ENCODE measurements around the gene TAF4B. TPM values are rescaled to one million over a fixed set of nuclear protein-coding genes. Genes with fewer than 3 reads are reported as not detected.
A peak's percentile ranks its signal among the peaks of the same experiment; 100 is the strongest.

The TAF4B gene
- total and polyA plus RNA-seq, 9 of the 15 experiments (the other 6 are each of a cell fraction or from before 2014, with no cell fraction given) = 4.5 to 25.3 (median 20.5) TPM

DNA sequence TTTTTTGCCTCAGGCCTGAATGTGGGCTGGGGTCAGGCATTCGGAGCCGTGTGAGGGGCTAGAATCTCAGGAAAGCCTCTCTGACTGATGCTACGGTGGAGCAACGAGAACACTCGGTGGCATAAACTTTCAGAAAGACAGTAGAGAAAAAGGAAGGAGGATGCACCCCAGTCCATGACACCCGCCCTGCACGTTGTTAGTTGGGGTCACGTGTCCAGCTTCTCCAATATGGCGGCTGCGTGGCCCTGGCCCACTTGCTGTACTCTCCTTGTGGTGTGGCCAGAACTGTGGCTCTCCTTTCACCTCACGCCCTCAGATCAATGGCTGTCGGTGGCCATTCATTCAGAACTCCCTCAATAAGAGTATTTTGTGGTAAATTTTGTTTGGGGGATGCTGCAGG is 190.9 kb downstream of the TAF4B start (continued):
- TF ChIP-seq, protein P1, sequence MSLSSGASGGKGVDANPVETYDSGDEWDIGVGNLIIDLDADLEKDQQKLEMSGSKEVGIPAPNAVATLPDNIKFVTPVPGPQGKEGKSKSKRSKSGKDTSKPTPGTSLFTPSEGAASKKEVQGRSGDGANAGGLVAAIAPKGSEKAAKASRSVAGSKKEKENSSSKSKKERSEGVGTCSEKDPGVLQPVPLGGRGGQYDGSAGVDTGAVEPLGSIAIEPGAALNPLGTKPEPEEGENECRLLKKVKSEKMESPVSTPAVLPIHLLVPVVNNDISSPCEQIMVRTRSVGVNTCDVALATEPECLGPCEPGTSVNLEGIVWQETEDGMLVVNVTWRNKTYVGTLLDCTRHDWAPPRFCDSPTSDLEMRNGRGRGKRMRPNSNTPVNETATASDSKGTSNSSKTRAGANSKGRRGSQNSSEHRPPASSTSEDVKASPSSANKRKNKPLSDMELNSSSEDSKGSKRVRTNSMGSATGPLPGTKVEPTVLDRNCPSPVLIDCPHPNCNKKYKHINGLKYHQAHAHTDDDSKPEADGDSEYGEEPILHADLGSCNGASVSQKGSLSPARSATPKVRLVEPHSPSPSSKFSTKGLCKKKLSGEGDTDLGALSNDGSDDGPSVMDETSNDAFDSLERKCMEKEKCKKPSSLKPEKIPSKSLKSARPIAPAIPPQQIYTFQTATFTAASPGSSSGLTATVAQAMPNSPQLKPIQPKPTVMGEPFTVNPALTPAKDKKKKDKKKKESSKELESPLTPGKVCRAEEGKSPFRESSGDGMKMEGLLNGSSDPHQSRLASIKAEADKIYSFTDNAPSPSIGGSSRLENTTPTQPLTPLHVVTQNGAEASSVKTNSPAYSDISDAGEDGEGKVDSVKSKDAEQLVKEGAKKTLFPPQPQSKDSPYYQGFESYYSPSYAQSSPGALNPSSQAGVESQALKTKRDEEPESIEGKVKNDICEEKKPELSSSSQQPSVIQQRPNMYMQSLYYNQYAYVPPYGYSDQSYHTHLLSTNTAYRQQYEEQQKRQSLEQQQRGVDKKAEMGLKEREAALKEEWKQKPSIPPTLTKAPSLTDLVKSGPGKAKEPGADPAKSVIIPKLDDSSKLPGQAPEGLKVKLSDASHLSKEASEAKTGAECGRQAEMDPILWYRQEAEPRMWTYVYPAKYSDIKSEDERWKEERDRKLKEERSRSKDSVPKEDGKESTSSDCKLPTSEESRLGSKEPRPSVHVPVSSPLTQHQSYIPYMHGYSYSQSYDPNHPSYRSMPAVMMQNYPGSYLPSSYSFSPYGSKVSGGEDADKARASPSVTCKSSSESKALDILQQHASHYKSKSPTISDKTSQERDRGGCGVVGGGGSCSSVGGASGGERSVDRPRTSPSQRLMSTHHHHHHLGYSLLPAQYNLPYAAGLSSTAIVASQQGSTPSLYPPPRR (CRISPR knock-in tag; IDR thresholded peaks at IDR 0.05; ENCODE audit: borderline replicate concordance) = no peak
- TF ChIP-seq GABPA (tag; conservative IDR thresholded peaks at IDR 0.05; ENCODE audit: low read depth) (no peak), GATAD2B (IDR thresholded peaks at IDR 0.05; ENCODE audit: borderline replicate concordance) (no peak), ZNF79 (CRISPR knock-in tag; IDR thresholded peaks at IDR 0.05; ENCODE audit: low read depth) (no peak), SOX6 (IDR thresholded peaks at IDR 0.05) (no peak), ZNF77 (CRISPR knock-in tag; IDR thresholded peaks at IDR 0.05) (no peak), TFAM (CRISPR knock-in tag; conservative IDR thresholded peaks at IDR 0.05) (no peak), NFIX (CRISPR knock-in tag; IDR thresholded peaks at IDR 0.05; ENCODE audit: low read depth) (no peak), SUPT5H (IDR thresholded peaks at IDR 0.05) (no peak), POLR2A (conservative IDR thresholded peaks at IDR 0.05) (no peak), SP2 (IDR thresholded peaks at IDR 0.05; ENCODE audit: extremely low read depth, low read depth, low read length, poor library complexity, severe bottlenecking) (no peak), YY1 (IDR thresholded peaks at IDR 0.05; ENCODE audit: borderline replicate concordance in 1 of 3, control insufficient read depth in 1 of 3, extremely low read depth in 1 of 3, insufficient read depth in 3 of 3, insufficient read length in 1 of 3, insufficient replicate concordance in 2 of 3, low read depth in 1 of 3, low read length in 2 of 3) (peak; percentile 34 to 90 (median 47)), FOXJ3 (CRISPR knock-in tag; IDR thresholded peaks at IDR 0.05) (no peak), POU5F1 (IDR thresholded peaks at IDR 0.05; ENCODE audit: borderline replicate concordance, low read depth, low read length, partially characterized antibody) (no peak), CXXC5 (CRISPR knock-in tag; IDR thresholded peaks at IDR 0.05) (peak; percentile 29; the same call in 1 of the 2 replicates), ARHGAP35 (IDR thresholded peaks at IDR 0.05; ENCODE audit: partially characterized antibody) (no peak)
- TF ChIP-seq, protein P2, sequence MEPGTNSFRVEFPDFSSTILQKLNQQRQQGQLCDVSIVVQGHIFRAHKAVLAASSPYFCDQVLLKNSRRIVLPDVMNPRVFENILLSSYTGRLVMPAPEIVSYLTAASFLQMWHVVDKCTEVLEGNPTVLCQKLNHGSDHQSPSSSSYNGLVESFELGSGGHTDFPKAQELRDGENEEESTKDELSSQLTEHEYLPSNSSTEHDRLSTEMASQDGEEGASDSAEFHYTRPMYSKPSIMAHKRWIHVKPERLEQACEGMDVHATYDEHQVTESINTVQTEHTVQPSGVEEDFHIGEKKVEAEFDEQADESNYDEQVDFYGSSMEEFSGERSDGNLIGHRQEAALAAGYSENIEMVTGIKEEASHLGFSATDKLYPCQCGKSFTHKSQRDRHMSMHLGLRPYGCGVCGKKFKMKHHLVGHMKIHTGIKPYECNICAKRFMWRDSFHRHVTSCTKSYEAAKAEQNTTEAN (CRISPR knock-in tag; IDR thresholded peaks at IDR 0.05) = no peak
- TF ChIP-seq, protein P3, sequence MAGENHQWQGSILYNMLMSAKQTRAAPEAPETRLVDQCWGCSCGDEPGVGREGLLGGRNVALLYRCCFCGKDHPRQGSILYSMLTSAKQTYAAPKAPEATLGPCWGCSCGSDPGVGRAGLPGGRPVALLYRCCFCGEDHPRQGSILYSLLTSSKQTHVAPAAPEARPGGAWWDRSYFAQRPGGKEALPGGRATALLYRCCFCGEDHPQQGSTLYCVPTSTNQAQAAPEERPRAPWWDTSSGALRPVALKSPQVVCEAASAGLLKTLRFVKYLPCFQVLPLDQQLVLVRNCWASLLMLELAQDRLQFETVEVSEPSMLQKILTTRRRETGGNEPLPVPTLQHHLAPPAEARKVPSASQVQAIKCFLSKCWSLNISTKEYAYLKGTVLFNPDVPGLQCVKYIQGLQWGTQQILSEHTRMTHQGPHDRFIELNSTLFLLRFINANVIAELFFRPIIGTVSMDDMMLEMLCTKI (IDR thresholded peaks at IDR 0.05; ENCODE audit: partially characterized antibody) = no peak
- TF ChIP-seq, protein P4, sequence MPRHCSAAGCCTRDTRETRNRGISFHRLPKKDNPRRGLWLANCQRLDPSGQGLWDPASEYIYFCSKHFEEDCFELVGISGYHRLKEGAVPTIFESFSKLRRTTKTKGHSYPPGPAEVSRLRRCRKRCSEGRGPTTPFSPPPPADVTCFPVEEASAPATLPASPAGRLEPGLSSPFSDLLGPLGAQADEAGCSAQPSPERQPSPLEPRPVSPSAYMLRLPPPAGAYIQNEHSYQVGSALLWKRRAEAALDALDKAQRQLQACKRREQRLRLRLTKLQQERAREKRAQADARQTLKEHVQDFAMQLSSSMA (CRISPR knock-in tag; IDR thresholded peaks at IDR 0.05) = no peak
- TF ChIP-seq, protein P5, sequence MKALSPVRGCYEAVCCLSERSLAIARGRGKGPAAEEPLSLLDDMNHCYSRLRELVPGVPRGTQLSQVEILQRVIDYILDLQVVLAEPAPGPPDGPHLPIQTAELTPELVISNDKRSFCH (CRISPR knock-in tag; IDR thresholded peaks at IDR 0.05) = no peak
- TF ChIP-seq, protein P5 (tag; IDR thresholded peaks at IDR 0.05) = no peak
